Activated CD8-positive, alpha-beta memory T cell treated with anti-CD3 and anti-CD28 coated beads, Interleukin-2, amount 10 ng/mL, durations not matched to agents 7 days and 5 days (primary cell): ENCODE data around the gene SST. TPM values are rescaled to one million over a fixed set of nuclear protein-coding genes. Genes with fewer than 3 reads are reported as not detected.

Source experiments
- total RNA-seq, 2 experiments: library from RNA; stranded (reverse); gene quantifications; one replicate each; pipeline ENCODE4 v1.2.3, GENCODE V29; 2021

SST gene
- total RNA-seq, 2 experiments from 2014 or later = not detected

Other genes starting within 250 kb of the SST start
- not detected for gene RTP2, start 32.2 kb upstream of the SST start, total RNA-seq
- 10 to 100 TPM; 12.1 to 13.2 TPM for gene BCL6, start 75.1 kb upstream of the SST start, total RNA-seq